ENCODE data around the gene CCDC187. TPM values are rescaled to one million over a fixed set of nuclear protein-coding genes. Genes with fewer than 3 reads are reported as not detected.
A peak's percentile ranks its signal among the peaks of the same experiment; 100 is the strongest.

The CCDC187 gene
- total RNA-seq, 1 donor from 2014 or later, result not detected

- H3K79me2 ChIP-seq (ENCODE audit: low read depth), result no peaks in the 10 kb centered on the region
- no peak overlapping the region for H2AFZ ChIP-seq (replicated peaks)
- H3K4me1 Mint-ChIP-seq, result peaks cover 15% of the 10 kb centered on the region
- H3K4me2 ChIP-seq, result no peak overlapping the region
- H3K9me3 ChIP-seq (ENCODE audit: low read depth), result peaks cover 3% of the 10 kb centered on the region
- H3K27ac Mint-ChIP-seq, result peak overlapping the region; percentile 29
- H3K4me1 ChIP-seq, result no peaks in the 10 kb centered on the region
- H3K4me3 Mint-ChIP-seq, result no peak overlapping the region
- H3K9ac ChIP-seq, result no peak overlapping the region
- H3K36me3 Mint-ChIP-seq, result peaks cover 5% of the 10 kb centered on the region
- H3K4me3 ChIP-seq, result no peak overlapping the region
- no peaks in the 10 kb centered on the region for H4K20me1 ChIP-seq (ENCODE audit: low read depth)
- H3F3A ChIP-seq (ENCODE audit: low read depth), result no peaks in the 10 kb centered on the region
- no peak for TF ChIP-seq EZH2phosphoT487 (IDR thresholded peaks at IDR 0.05)
- TF ChIP-seq EZH2 (IDR thresholded peaks at IDR 0.05), result no peak
- TF ChIP-seq, protein P1, sequence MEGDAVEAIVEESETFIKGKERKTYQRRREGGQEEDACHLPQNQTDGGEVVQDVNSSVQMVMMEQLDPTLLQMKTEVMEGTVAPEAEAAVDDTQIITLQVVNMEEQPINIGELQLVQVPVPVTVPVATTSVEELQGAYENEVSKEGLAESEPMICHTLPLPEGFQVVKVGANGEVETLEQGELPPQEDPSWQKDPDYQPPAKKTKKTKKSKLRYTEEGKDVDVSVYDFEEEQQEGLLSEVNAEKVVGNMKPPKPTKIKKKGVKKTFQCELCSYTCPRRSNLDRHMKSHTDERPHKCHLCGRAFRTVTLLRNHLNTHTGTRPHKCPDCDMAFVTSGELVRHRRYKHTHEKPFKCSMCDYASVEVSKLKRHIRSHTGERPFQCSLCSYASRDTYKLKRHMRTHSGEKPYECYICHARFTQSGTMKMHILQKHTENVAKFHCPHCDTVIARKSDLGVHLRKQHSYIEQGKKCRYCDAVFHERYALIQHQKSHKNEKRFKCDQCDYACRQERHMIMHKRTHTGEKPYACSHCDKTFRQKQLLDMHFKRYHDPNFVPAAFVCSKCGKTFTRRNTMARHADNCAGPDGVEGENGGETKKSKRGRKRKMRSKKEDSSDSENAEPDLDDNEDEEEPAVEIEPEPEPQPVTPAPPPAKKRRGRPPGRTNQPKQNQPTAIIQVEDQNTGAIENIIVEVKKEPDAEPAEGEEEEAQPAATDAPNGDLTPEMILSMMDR (IDR thresholded peaks at IDR 0.05), result no peak
- no peak for DNase-seq (ENCODE audit: low spot score)
- no peaks in the 10 kb centered on the region for H3K36me3 ChIP-seq
- H3K27me3 ChIP-seq, result no peaks in the 10 kb centered on the region
- H3K27ac ChIP-seq, result no peak overlapping the region
- H3K27me3 Mint-ChIP-seq (ENCODE audit: insufficient read depth, low read depth), result peaks cover 13% of the 10 kb centered on the region
- peaks cover 22% of the 10 kb centered on the region for H3K9me3 Mint-ChIP-seq
Observed at GRCh38 chr9:136318111-136318775, 14.3 kb upstream of the CCDC187 start.

DNA sequence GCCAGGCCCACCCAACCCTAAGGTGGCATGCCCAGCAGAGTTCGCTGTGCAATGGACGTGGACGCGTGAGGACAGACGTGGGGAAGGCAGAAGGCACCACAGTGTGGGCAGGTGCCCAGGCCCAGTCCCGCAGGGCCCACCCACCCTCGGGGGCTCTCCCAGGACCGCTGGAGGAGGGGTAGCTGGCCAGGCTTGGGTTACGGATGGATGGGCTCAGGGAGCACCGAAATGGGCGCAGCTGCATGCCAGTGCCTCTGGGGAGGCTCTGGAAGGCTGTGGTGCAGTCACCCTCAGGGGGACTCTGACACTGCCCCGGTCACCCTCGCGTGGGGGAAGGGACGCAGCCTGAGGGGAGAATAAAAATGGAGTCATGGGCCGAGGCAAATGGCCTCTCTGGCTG, 13.8 kb upstream of the CCDC187 start:
- Histone ChIP-seq H3K4me2 (no peak overlapping the region), H3K27me3 (no peaks in the 10 kb centered on the region), H3K36me3 (no peaks in the 10 kb centered on the region), H3K27ac (no peak overlapping the region), H4K20me1 (ENCODE audit: low read depth) (no peaks in the 10 kb centered on the region), H3F3A (ENCODE audit: low read depth) (no peaks in the 10 kb centered on the region), H3K79me2 (ENCODE audit: low read depth) (no peaks in the 10 kb centered on the region), H3K4me3 (no peak overlapping the region), H3K4me1 (no peaks in the 10 kb centered on the region), H3K9ac (no peak overlapping the region), H3K9me3 (ENCODE audit: low read depth) (peaks cover 3% of the 10 kb centered on the region), H2AFZ (replicated peaks) (no peak overlapping the region)
- no peak for DNase-seq (ENCODE audit: low spot score)
- H3K4me3 Mint-ChIP-seq, result no peak overlapping the region
- peaks cover 5% of the 10 kb centered on the region for H3K36me3 Mint-ChIP-seq
- TF ChIP-seq EZH2phosphoT487 (IDR thresholded peaks at IDR 0.05) (no peak), EZH2 (IDR thresholded peaks at IDR 0.05) (no peak)
- TF ChIP-seq, protein P1 (IDR thresholded peaks at IDR 0.05), result no peak
- peak overlapping the region; percentile 50 for H3K27ac Mint-ChIP-seq
- H3K9me3 Mint-ChIP-seq, result peaks cover 22% of the 10 kb centered on the region
- peaks cover 15% of the 10 kb centered on the region for H3K4me1 Mint-ChIP-seq
- H3K27me3 Mint-ChIP-seq (ENCODE audit: insufficient read depth, low read depth), result peaks cover 13% of the 10 kb centered on the region

- H3K79me2 ChIP-seq (ENCODE audit: low read depth), result no peaks in the 10 kb centered on the region
- H3K4me1 ChIP-seq, result no peaks in the 10 kb centered on the region
- H3K4me3 Mint-ChIP-seq, result peak overlapping the region; percentile 10
- no peak overlapping the region for H2AFZ ChIP-seq (replicated peaks)
- H3K9ac ChIP-seq, result no peak overlapping the region
- DNase-seq (ENCODE audit: low spot score), result no peak
- H3K4me1 Mint-ChIP-seq, result peaks cover 14% of the 10 kb centered on the region
- peak overlapping the region; percentile 50 for H3K27ac Mint-ChIP-seq
- peaks cover 3% of the 10 kb centered on the region for H3K9me3 ChIP-seq (ENCODE audit: low read depth)
- peaks cover 5% of the 10 kb centered on the region for H3K36me3 Mint-ChIP-seq
- H3K36me3 ChIP-seq, result no peaks in the 10 kb centered on the region
- H3K27me3 Mint-ChIP-seq (ENCODE audit: insufficient read depth, low read depth), result peaks cover 13% of the 10 kb centered on the region
- no peak overlapping the region for H3K27ac ChIP-seq
- peaks cover 22% of the 10 kb centered on the region for H3K9me3 Mint-ChIP-seq
- no peak for TF ChIP-seq EZH2phosphoT487 (IDR thresholded peaks at IDR 0.05)
- no peak for TF ChIP-seq EZH2 (IDR thresholded peaks at IDR 0.05)
- TF ChIP-seq, protein P1 (IDR thresholded peaks at IDR 0.05), result no peak
- H3F3A ChIP-seq (ENCODE audit: low read depth), result no peaks in the 10 kb centered on the region
- no peak overlapping the region for H3K4me3 ChIP-seq
- H3K27me3 ChIP-seq, result no peaks in the 10 kb centered on the region
- H4K20me1 ChIP-seq (ENCODE audit: low read depth), result no peaks in the 10 kb centered on the region
- no peak overlapping the region for H3K4me2 ChIP-seq
Observed at GRCh38 chr9:136316896-136317676, 13.2 kb upstream of the CCDC187 start.
